GM19468 (cell line): Measurements from ENCODE around the gene HDAC11.

Experiments used
- ATAC-seq: cut with Tn5 transposase; IDR thresholded peaks from one replicate; pipeline ENCODE4 v1.9.1; 2021; ENCODE audit warnings: mild to moderate bottlenecking, moderate library complexity, moderate number of reproducible peaks; ENCODE audit not compliant: unreplicated experiment; ENCODE audit errors: extremely low read depth

HDAC11 gene

GRCh38 chr3:13537244-13537908, 57.3 kb downstream of the HDAC11 start:
- ATAC-seq: no peak

GRCh38 chr3:13537909-13538296, 57.8 kb downstream of the HDAC11 start:
- no peak for ATAC-seq

- ATAC-seq: no peak
These were observed 58.6 kb downstream of the HDAC11 start for GRCh38 chr3:13538520-13539291.

- ATAC-seq: no peak
These were observed 59.2 kb downstream of the HDAC11 start for GRCh38 chr3:13539292-13539638.

- no peak for ATAC-seq
These were observed 59.6 kb downstream of the HDAC11 start for GRCh38 chr3:13539671-13540070.

- ATAC-seq: no peak
These were observed 60.3 kb downstream of the HDAC11 start for GRCh38 chr3:13540297-13540995.

- no peak for ATAC-seq
These were observed 61.6 kb downstream of the HDAC11 start for GRCh38 chr3:13541691-13542090.

- ATAC-seq: no peak
These were observed 62.0 kb downstream of the HDAC11 start for GRCh38 chr3:13542142-13542541.

- no peak for ATAC-seq
These were observed 63.1 kb downstream of the HDAC11 start for GRCh38 chr3:13543253-13543652.

- no peak for ATAC-seq
These were observed 64.3 kb downstream of the HDAC11 start for GRCh38 chr3:13544293-13544831.

- ATAC-seq: no peak
These were observed 65.0 kb downstream of the HDAC11 start for GRCh38 chr3:13544951-13545651.

GRCh38 chr3:13545952-13546454, 65.9 kb downstream of the HDAC11 start:
- ATAC-seq: no peak

- ATAC-seq: no peak
These were observed 66.6 kb downstream of the HDAC11 start for GRCh38 chr3:13546667-13547171.

- ATAC-seq: no peak
These were observed 67.7 kb downstream of the HDAC11 start for GRCh38 chr3:13547591-13548371.

GRCh38 chr3:13548696-13549622, 68.9 kb downstream of the HDAC11 start, which contains the start of gene FBLN2:
Gene FBLN2, plus strand, starts transcription at chr3:13549125. Its CDS starts 21,231 bp downstream, at chr3:13570356.
- ATAC-seq: no peak

- ATAC-seq: no peak
These were observed 69.7 kb downstream of the HDAC11 start for GRCh38 chr3:13549623-13550422.

GRCh38 chr3:13550423-13550690, 70.3 kb downstream of the HDAC11 start:
- no peak for ATAC-seq
